H9 (cell line): Measurements from ENCODE around the gene REG4. TPM values are rescaled to one million over a fixed set of nuclear protein-coding genes. Genes with fewer than 3 reads are reported as not detected.

Source experiments
- DNase-seq: peaks from one replicate; pipeline ENCODE4 v3.0.0-alpha.2; 2017
- H2AFZ ChIP-seq: one replicate; pipeline ENCODE4 v1.6.1; 2013; ENCODE audit warnings: mild to moderate bottlenecking, low read length, control low read depth, moderate library complexity
- H2AK5ac ChIP-seq: 2 replicates; pipeline ENCODE4 v1.6.1; 2013; ENCODE audit warnings: low read length, control low read depth, mixed read lengths; ENCODE audit not compliant: insufficient read length
- H2BK120ac ChIP-seq: one replicate; pipeline ENCODE4 v1.6.1; 2013; ENCODE audit warnings: low read depth, mild to moderate bottlenecking, low read length, control low read depth, inconsistent platforms; ENCODE audit not compliant: poor library complexity, severe bottlenecking
- H2BK12ac ChIP-seq: 2 replicates; pipeline ENCODE4 v1.6.1; 2013; ENCODE audit warnings: low read length, control low read depth, mixed read lengths, low read depth; ENCODE audit not compliant: insufficient read length
- H2BK15ac ChIP-seq: 2 replicates; pipeline ENCODE4 v1.6.1; 2013; ENCODE audit warnings: low read depth, low read length, control low read depth
- H2BK20ac ChIP-seq: one replicate; pipeline ENCODE4 v1.6.1; 2013; ENCODE audit warnings: low read depth, mild to moderate bottlenecking, low read length, control low read depth, inconsistent platforms; ENCODE audit not compliant: poor library complexity, severe bottlenecking
- H2BK5ac ChIP-seq: 2 replicates; pipeline ENCODE4 v1.6.1; 2013; ENCODE audit warnings: low read length, control low read depth, mixed read lengths; ENCODE audit not compliant: insufficient read length
- H3K14ac ChIP-seq: 2 replicates; pipeline ENCODE4 v1.6.1; 2013; ENCODE audit warnings: low read length, control low read depth; ENCODE audit not compliant: insufficient read depth
- H3K18ac ChIP-seq: 2 replicates; pipeline ENCODE4 v1.6.1; 2013; ENCODE audit warnings: low read depth, mild to moderate bottlenecking, mixed read lengths, low read length, control low read depth; ENCODE audit not compliant: insufficient read length
- H3K23ac ChIP-seq: 2 replicates; pipeline ENCODE4 v1.6.1; 2013; ENCODE audit warnings: low read length, control low read depth, mixed read lengths, low read depth; ENCODE audit not compliant: insufficient read length
- H3K23me2 ChIP-seq: 2 replicates; pipeline ENCODE4 v1.6.1; 2013; ENCODE audit warnings: low read depth, mild to moderate bottlenecking, mixed read lengths, low read length, control low read depth; ENCODE audit not compliant: insufficient read length, poor library complexity, severe bottlenecking
- H3K27ac ChIP-seq: 2 replicates; pipeline ENCODE4 v1.5.1; 2013; ENCODE audit warnings: low read length, control low read depth, mixed read lengths, low read depth; ENCODE audit not compliant: insufficient read length
- H3K27me3 ChIP-seq: 2 replicates; pipeline ENCODE4 v1.6.1; 2013; ENCODE audit warnings: low read length, control low read depth, inconsistent platforms; ENCODE audit not compliant: insufficient read depth
- H3K4ac ChIP-seq: 2 replicates; pipeline ENCODE4 v1.6.1; 2013; ENCODE audit warnings: low read depth, mild to moderate bottlenecking, control low read depth, inconsistent platforms, low read length, moderate library complexity
- H3K4me1 ChIP-seq: 2 replicates; pipeline ENCODE4 v1.6.1; 2013; ENCODE audit warnings: low read length, control low read depth, inconsistent platforms; ENCODE audit not compliant: insufficient read depth
- H3K4me2 ChIP-seq: 2 replicates; pipeline ENCODE4 v1.6.1; 2013; ENCODE audit warnings: low read length, control low read depth, mixed read lengths; ENCODE audit not compliant: insufficient read length, insufficient read depth
- H3K56ac ChIP-seq: 2 replicates; pipeline ENCODE4 v1.6.1; 2013; ENCODE audit warnings: low read depth, mild to moderate bottlenecking, mixed read lengths, low read length, control low read depth; ENCODE audit not compliant: insufficient read length
- H3K79me1 ChIP-seq: 2 replicates; pipeline ENCODE4 v1.6.1; 2013; ENCODE audit warnings: low read depth, mild to moderate bottlenecking, moderate library complexity, low read length, control low read depth, inconsistent platforms; ENCODE audit not compliant: insufficient read depth, poor library complexity, severe bottlenecking
- H3K79me2 ChIP-seq: 2 replicates; pipeline ENCODE4 v1.6.1; 2013; ENCODE audit warnings: low read length, control low read depth, inconsistent platforms; ENCODE audit not compliant: insufficient read depth
- H3K9ac ChIP-seq: 2 replicates; pipeline ENCODE4 v1.6.1; 2013; ENCODE audit warnings: low read length, control low read depth, mixed read lengths; ENCODE audit not compliant: insufficient read length; ENCODE audit errors: extremely low read depth
- H3K9me3 ChIP-seq: one replicate; pipeline ENCODE4 v1.6.1; 2013; ENCODE audit warnings: low read depth, low read length, inconsistent platforms; ENCODE audit not compliant: control insufficient read depth
- H3T11ph ChIP-seq: one replicate; pipeline ENCODE4 v1.6.1; 2013; ENCODE audit warnings: mild to moderate bottlenecking, low read length, control low read depth, inconsistent platforms
- H4K20me1 ChIP-seq: one replicate; pipeline ENCODE4 v1.6.1; 2013; ENCODE audit not compliant: control insufficient read depth, insufficient read length, insufficient read depth
- H4K5ac ChIP-seq: 2 replicates; pipeline ENCODE4 v1.6.1; 2013; ENCODE audit warnings: low read depth, mild to moderate bottlenecking, mixed read lengths, low read length, control low read depth; ENCODE audit not compliant: insufficient read length
- H4K8ac ChIP-seq: replicated peaks from 2 replicates; pipeline ENCODE4 v1.6.1; 2013; ENCODE audit warnings: low read length, control low read depth, mixed read lengths, low read depth; ENCODE audit not compliant: insufficient read length
- H4K91ac ChIP-seq: 2 replicates; pipeline ENCODE4 v1.6.1; 2013; ENCODE audit warnings: low read depth, mild to moderate bottlenecking, moderate library complexity, mixed read lengths, low read length, control low read depth; ENCODE audit not compliant: insufficient read length
- H3K27ac Mint-ChIP-seq, 3 experiments: 2 replicates in 2 of 3; 3 replicates in 1 of 3; pipeline ENCODE4 v1.8.0; 2020 to 2021; ENCODE audit warnings: mixed read lengths in 3 of 3, mild to moderate bottlenecking in 1 of 3, moderate library complexity in 1 of 3
- H3K27me3 Mint-ChIP-seq: 2 replicates; pipeline ENCODE4 v1.8.0; 2021; ENCODE audit warnings: low read depth, mild to moderate bottlenecking, moderate library complexity, mixed read lengths
- H3K36me3 Mint-ChIP-seq, 3 experiments: 2 replicates in 2 of 3; 3 replicates in 1 of 3; pipeline ENCODE4 v1.8.0; 2020 to 2021; ENCODE audit warnings: low read depth in 3 of 3, mixed read lengths in 3 of 3; ENCODE audit not compliant: insufficient read depth in 1 of 3
- H3K4me1 Mint-ChIP-seq, 2 experiments: 2 replicates each; pipeline ENCODE4 v1.8.0; 2020; ENCODE audit warnings: mixed read lengths in 2 of 2
- H3K4me3 Mint-ChIP-seq, 2 experiments: 2 replicates in 1 of 2; 3 replicates in 1 of 2; pipeline ENCODE4 v1.8.0; 2020 to 2021; ENCODE audit warnings: mild to moderate bottlenecking in 2 of 2, mixed read lengths in 2 of 2, moderate library complexity in 1 of 2
- H3K9me3 Mint-ChIP-seq, 2 experiments: 2 replicates in 1 of 2; 3 replicates in 1 of 2; pipeline ENCODE4 v1.8.0; 2020; ENCODE audit warnings: mild to moderate bottlenecking in 2 of 2, mixed read lengths in 2 of 2, moderate library complexity in 1 of 2
- CTCF ChIP-seq: fragments of 200-600 bp; sonication (generic); conservative IDR thresholded peaks from 3 replicates; pipeline ENCODE4 v1.8.0; 2021; ENCODE audit warnings: antibody characterized with exemption, mild to moderate bottlenecking
- WGBS: extraction: QIAGEN DNeasy Blood & Tissue Kit; methylation state at CpG from one replicate; pipeline ENCODE4 v1.1.7; 2013; ENCODE audit warnings: missing lambda C conversion rate, low lambda C conversion rate, mixed read lengths; ENCODE audit not compliant: insufficient read length; ENCODE audit errors: extremely low coverage; 5-methylcytosine and 5-hydroxymethylcytosine counted together
- total RNA-seq: library from RNA; stranded (reverse); gene quantifications from 2 replicates; pipeline ENCODE4 v1.2.1, GENCODE V29; 2021

The REG4 gene
- total RNA-seq, 1 experiment from 2014 or later, result not detected

GRCh38 chr1:119791377-119791776, 19.9 kb downstream of the REG4 start:
- Histone ChIP-seq H3K56ac (no peak overlapping the region), H3T11ph (no peak overlapping the region), H2BK12ac (no peak overlapping the region), H3K4me2 (no peak overlapping the region), H3K27ac (no peak overlapping the region), H3K9ac (no peak overlapping the region), H2AK5ac (no peak overlapping the region), H3K18ac (no peak overlapping the region), H3K79me2 (no peaks in the 10 kb centered on the region), H4K5ac (no peak overlapping the region), H2AFZ (no peak overlapping the region), H3K23ac (no peak overlapping the region), H3K79me1 (no peaks in the 10 kb centered on the region), H3K14ac (no peak overlapping the region), H3K23me2 (no peaks in the 10 kb centered on the region), H2BK20ac (no peak overlapping the region), H2BK5ac (no peak overlapping the region), H4K91ac (no peak overlapping the region), H2BK15ac (no peak overlapping the region), H3K9me3 (no peaks in the 10 kb centered on the region), H4K20me1 (no peaks in the 10 kb centered on the region), H4K8ac (no peak overlapping the region), H3K4me1 (no peaks in the 10 kb centered on the region), H3K4ac (no peak overlapping the region), H2BK120ac (no peak overlapping the region), H3K27me3 (no peaks in the 10 kb centered on the region)
- peaks cover 0 to 7% of the 10 kb centered on the region in 2 experiments; a peak in 2 of 4 replicates for H3K4me1 Mint-ChIP-seq
- H3K27ac Mint-ChIP-seq, result no peak overlapping the region; a peak in 1 of 7 replicates
- DNase-seq, result no peak
- no peak overlapping the region for H3K4me3 Mint-ChIP-seq
- no peaks in the 10 kb centered on the region; the same call in 1 of the 2 replicates for H3K27me3 Mint-ChIP-seq
- TF ChIP-seq CTCF, result no peak
- H3K9me3 Mint-ChIP-seq, result no peaks in the 10 kb centered on the region
- no peaks in the 10 kb centered on the region for H3K36me3 Mint-ChIP-seq
- WGBS, result no CpG with 5 or more reads among the region's 4 CpGs
